ENCODE measurements around the gene MSMP.

The MSMP gene

DNA sequence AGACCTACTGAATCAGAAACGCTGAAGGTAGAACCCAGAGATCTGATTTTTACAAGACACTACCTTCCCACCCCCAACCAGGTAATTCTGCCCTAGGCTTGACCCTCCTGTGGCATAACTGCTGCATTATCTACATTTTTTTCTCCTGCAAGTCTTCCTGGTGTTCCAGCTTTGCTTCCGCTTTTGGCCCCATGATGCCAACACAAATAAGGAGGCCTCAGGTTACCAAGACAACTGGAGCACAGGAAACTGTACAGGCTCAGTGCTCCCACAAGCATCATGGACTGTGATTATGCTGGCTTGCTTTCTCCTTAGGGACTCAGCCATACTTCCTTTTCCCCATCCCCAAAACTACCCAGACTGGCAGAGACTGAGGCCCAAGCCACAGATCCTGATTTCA is 6.6 kb upstream of the MSMP start:
- TF ChIP-seq, protein P1, sequence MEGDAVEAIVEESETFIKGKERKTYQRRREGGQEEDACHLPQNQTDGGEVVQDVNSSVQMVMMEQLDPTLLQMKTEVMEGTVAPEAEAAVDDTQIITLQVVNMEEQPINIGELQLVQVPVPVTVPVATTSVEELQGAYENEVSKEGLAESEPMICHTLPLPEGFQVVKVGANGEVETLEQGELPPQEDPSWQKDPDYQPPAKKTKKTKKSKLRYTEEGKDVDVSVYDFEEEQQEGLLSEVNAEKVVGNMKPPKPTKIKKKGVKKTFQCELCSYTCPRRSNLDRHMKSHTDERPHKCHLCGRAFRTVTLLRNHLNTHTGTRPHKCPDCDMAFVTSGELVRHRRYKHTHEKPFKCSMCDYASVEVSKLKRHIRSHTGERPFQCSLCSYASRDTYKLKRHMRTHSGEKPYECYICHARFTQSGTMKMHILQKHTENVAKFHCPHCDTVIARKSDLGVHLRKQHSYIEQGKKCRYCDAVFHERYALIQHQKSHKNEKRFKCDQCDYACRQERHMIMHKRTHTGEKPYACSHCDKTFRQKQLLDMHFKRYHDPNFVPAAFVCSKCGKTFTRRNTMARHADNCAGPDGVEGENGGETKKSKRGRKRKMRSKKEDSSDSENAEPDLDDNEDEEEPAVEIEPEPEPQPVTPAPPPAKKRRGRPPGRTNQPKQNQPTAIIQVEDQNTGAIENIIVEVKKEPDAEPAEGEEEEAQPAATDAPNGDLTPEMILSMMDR (IDR thresholded peaks at IDR 0.05; ENCODE audit: low read depth, low read length) = no peak
- no peak overlapping the region for H3K4me3 ChIP-seq (ENCODE audit: low read depth, low read length)

DNA sequence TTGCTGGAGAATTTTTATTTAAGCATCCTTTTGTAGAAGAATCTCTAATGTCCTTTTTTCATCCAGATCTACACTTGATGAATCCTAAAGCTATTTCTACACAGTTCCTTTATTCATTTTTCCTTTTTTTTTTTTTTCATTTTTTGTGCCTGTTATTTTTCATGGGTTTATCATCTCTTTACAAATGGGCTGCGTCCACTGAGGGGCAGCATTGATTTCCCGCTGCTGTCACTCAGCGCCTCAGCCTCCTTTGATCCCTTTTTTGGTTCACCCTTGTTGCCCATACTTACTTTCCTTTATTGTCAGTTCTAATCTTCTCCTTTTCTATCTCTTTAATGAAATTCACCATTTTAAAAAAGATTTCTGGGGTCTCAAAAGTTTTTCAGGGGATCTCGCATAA is 5.7 kb upstream of the MSMP start:
- TF ChIP-seq, protein P1 (IDR thresholded peaks at IDR 0.05; ENCODE audit: low read depth, low read length) = no peak
- H3K4me3 ChIP-seq (ENCODE audit: low read depth, low read length) = no peak overlapping the region

DNA sequence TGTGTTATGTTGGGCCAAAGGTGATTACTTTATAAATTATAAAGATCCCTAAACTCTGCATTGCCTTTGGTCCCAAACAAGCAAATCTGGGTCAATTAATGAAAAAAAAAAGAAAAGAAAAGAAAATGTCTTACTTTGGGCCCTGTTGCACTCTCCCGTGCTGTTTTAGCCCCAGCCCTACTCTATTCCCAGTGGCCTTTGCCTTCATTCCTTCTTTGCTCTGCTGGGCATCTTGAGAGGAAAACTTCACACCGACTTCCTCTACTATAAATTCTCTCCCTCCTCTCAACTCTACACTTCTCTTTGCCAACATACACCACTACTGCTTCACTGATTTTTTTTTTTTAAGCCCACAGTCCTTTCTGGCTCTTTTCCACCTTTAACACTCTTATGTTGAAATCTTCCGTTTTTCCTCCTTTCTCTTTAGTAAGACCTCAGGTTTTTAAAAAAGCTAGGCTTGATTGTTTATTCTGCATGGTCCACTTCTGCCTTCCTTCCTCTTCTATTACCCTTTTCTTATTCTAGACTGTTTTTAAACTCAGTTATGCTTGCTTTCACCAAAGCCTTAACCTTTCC is 4.5 kb upstream of the MSMP start:
- no peak overlapping the region for H3K4me3 ChIP-seq (ENCODE audit: low read depth, low read length)
- TF ChIP-seq, protein P1 (IDR thresholded peaks at IDR 0.05; ENCODE audit: low read depth, low read length) = no peak

DNA sequence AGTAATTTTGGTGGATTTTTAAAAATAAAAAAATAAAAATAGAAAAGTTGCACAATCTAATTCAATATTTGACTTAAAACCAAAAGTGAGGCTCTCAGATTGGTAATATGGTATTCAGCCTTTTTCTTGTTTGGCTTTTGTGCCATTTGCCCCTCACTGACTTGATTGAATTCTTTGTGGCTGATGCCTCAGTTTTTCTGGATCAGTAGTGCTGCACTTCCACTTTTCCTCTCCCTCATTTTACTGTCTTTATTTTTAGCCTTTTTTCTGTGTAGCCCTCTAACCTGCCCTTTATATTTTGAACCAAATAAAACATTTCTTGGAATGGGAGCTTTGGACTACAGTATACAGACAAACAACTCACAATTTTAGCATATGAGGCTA is 3.8 kb upstream of the MSMP start:
- no peak overlapping the region for H3K4me3 ChIP-seq (ENCODE audit: low read depth, low read length)
- TF ChIP-seq, protein P1 (IDR thresholded peaks at IDR 0.05; ENCODE audit: low read depth, low read length) = no peak

DNA sequence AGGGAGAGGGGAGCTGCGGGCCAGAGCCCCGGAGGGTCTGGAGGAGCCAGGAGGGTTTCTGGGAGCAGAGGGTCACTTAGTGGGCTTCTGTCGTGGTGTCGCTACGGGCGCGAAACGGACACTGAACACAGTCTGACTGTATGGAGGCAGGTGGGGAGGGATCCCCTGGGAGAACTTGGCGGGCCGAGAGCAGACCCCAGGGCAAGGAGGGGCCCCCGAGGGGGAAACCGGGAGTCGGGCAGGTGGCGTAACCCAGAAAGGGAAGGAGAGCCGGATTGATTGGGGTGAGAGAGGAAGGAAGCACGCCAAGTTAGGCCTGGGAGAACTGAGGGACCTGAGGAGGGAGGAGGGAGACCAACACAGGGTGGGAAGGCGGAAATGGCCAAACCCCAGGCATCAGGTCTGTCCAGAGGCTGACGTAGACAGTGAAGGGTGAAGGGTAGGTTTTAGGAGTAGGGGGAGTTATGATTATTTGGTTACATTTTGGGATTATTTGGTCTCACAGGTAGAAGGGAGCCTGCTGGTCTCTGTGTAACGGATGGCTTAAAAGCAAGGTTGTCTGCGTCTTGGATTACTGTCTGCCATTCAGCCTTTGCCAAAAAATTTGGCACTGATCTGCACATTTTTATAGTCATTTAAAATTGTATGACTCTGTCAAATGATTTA is 3.3 kb upstream of the MSMP start:
- TF ChIP-seq, protein P1 (IDR thresholded peaks at IDR 0.05; ENCODE audit: low read depth, low read length) = no peak
- no peak overlapping the region for H3K4me3 ChIP-seq (ENCODE audit: low read depth, low read length)

DNA sequence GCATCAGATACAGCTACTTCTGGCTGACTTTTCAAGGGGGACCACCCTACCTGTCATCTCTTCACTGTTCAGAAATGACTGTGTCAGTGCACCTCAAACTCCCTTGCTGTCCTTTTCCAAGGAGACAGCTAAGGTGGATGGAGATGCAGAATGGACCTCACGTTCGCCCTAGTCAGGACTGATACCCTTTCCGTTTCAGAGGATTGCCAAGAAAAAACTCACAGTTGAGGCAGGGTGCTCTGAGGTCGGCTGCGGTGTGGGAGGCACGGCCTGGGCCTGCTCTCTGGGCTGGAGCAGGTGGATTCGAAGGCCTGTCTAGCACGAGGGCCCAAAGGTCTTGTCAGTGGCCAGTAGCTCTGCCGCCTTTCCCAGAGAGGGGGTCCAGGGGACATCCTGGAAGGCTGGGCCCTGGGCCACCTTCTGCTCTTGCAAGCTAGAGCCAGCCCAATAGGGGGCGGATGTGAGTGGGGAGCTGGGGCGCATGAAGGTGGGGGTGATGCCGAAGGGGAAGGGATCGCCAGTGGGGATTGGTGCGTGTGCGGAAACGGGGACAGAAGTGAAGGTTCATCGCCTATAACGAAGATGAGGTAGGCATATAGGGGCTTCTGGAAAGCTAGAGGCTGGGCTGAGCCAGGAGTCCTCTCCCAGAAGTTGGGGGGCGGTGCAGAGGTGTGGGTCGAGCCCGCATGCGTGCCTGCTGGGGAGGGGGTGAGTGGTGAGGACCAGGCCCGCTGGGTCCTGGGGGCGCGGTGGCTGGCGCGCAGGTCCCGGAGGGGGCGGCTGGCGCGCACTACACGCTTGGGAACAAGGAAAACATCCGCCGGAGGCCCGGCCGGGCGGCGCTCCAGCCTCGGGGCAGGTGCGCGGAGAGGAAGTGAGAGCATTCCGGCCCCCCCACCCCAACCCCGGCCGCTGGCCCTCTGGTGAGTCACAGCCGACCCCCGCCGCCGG is 2.5 kb upstream of the MSMP start:
- H3K4me3 ChIP-seq (ENCODE audit: low read depth, low read length) = peak overlapping the region; percentile 27
- TF ChIP-seq, protein P1 (IDR thresholded peaks at IDR 0.05; ENCODE audit: low read depth, low read length) = no peak

DNA sequence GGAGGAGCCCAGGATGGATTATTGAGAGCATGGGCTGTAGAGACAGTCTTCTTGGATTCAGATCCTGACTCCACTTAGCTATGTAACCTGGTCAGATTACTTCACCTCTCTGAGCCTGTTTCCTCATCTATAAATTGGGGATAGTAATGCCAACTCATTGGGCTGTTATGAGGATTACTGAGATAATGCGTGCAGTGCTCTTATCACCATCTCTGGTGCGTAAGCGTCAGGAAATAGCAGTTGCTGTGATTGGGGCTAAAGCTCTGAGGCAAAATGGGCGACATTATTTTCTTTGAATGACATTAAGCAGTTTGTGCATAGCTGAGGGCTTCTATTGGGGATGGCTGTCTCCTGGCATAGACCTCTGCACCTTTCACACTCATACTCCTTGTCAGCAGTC is 995 bp upstream of the MSMP start:
- H3K4me3 ChIP-seq (ENCODE audit: low read depth, low read length) = no peak overlapping the region
- TF ChIP-seq, protein P1 (IDR thresholded peaks at IDR 0.05; ENCODE audit: low read depth, low read length) = no peak

All from WI38 (cell line).